HG03469 (cell line): ENCODE measurements around the gene GSTO2.
"Not testable (repeated sequence)": the region's sequence is repeated elsewhere in the genome, so short reads cannot be mapped to it uniquely, and the experiment has no call there.

Experiments used
- ATAC-seq: cut with Tn5 transposase; IDR thresholded peaks from one replicate; pipeline ENCODE4 v1.9.1; 2021; ENCODE audit warnings: mild to moderate bottlenecking, moderate library complexity, moderate number of reproducible peaks; ENCODE audit not compliant: unreplicated experiment

Gene GSTO2

GRCh38 chr10:104268713-104269645, at the start of gene GSTO2:
Gene GSTO2 (plus strand): TSS chr10:104269184. CDS start chr10:104274916, 5,732 bp downstream.
- ATAC-seq = peak; percentile 99

DNA sequence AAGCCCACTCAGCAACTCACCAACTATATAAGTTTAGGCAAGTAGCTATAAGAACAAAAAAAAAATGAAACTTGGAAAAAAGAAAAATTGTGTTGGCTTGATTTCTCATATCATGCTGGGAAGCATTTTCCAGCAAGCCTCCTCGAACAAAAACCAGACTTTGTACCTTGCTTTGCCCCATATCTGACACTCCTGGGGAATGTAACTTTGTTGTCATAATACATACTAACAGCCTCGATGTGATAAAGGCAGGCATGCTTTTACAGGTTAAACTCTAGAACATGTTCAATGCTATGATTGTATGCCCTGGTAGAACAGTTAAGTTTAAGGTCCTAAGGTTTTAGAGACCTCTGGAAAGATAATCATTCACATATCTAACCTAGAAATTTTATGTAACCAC, 48.5 kb upstream of the GSTO2 start:
- ATAC-seq = no peak

DNA sequence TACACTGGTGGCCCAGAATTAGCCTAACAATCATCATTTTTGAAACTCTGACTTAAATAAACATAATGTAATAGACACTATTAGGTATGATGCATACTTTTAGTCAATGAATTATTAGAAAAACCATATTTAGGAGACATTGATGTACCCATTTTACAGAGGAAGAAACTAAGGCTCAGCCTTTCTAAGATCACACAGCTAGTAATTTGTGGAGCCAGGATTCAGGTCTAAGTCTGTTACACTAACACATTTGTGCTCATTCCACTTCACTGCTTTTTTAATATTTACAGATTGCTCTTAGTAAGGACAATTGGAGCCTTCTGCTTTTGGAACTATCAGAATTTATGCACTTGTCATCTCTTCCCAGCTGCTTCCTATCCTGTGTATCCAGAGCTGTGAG, 45.7 kb upstream of the GSTO2 start:
- no peak for ATAC-seq

GRCh38 chr10:104230490-104230889, 38.5 kb upstream of the GSTO2 start:
- ATAC-seq = no peak

GRCh38 chr10:104231784-104232612, 37.0 kb upstream of the GSTO2 start, which contains the start of gene CFAP43:
Gene CFAP43 (minus strand): TSS chr10:104232364. CDS start chr10:104232246, 118 bp downstream.
- peak; percentile 100 for ATAC-seq

DNA sequence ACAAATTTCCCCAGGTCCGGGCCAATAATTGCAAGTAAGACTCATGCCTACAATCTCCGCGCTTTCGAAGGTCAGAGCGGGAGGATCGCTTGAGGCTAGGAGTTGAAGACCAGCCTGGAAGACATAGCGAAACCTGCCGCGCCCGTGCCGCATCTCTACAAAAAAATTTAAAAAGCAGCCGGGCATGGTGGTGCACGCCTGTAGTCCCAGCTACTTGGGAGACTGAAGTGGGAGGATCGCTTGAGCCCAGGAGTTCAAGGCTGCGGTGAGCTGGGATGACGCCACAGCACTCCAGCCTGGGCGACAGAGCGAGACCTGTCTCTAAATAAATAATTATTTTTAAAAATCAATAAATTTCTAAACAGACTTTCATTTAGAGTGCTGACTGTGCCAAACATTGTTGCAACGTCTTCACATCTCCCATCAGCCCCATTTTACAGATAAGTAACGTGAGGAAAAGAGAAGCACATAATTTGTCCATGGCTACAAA, 36.3 kb upstream of the GSTO2 start:
- ATAC-seq = no peak

DNA sequence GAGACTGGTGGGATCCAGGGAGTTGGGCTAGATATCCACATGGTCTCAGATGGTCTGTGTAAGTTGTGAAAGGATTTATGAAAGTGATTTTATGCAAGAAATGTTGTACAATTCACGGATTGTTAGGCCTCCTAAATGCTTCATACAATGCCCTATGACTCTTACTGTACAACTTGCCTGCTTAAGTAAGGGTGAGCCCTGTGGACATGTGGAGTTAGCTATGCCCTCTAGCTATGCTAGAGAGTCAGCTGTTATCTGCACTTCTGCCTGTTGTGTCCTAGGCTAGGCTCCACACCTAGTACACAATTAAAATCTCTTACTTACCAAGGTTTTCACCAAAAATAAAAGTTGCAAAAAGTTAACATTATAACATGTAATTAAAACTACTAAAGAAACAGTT, 35.2 kb upstream of the GSTO2 start:
- no peak for ATAC-seq

DNA sequence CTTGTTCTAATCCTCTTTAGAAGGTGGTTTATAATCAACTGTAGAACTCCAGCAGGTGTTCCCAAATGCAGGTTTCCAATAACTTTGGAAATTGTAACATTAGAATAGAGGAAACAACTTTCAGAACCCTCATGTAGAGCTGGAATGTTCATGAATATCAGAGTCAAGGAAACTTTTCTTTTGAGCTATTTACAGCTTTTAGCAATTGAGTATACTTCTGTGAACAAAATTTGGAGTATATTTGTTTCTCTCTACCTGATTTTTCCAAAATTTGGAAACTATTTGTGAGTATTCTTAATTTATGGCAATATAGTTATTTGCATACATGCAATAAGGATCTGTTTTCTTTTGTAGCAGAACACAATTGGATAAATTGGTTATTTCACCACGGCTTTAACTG, 34.0 kb upstream of the GSTO2 start:
- no peak for ATAC-seq

DNA sequence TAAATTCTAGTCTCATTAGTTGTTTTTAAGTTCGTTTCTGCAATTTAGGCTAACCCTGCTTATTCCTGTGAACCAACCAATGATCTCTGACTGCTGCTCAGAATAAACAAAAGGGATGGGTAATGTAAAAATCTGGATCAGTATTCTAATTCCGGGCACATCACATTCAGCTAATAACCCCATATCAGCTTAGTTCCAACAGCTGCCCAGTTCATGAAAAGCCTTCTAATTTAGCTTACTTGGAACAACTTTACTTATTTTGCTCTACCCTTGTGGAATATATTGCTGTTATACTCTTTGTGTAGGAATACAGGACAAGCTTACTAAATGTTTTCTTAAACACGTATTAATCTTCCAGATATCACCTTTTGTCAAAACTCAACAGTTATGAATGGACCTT, 33.2 kb upstream of the GSTO2 start:
- ATAC-seq = no peak

DNA sequence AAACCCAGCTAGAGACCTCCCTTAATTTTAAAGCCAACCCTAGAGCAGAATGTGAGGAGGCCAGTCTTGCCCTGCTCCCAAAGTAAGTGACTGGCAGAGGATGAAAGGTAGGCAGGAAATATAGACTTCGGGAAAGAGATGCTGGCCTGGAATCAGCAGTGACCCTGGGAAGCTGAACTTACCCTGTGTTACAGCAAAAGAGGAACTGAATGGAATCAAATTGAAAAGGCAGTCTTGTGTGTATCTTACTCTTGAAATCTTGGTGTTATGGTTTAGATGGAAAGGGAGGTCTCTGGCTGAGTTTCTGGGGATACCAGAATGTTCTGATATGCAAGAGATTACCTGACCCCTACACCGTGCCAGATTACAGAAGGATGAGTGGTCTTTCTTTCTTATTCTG, 28.9 kb upstream of the GSTO2 start:
- ATAC-seq = no peak

DNA sequence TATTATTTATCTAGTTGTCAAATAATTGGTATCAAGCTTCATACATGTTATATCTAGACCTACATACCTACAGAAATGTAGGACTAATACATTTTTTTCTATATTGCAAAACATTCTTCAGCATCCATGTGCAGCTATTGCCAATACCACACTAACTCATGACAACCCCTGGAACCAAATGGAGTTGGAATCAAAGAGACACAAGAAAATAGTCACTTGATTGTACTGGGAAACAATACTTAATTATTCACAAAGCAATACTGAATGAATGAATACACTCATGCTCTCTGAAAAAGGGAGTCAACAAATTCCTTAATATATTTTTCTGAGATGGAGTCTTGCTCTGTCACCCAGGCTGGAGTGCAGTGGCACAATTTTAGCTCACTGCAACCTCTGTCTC, 26.4 kb upstream of the GSTO2 start:
- ATAC-seq = no peak

- not testable (repeated sequence) for ATAC-seq
These were observed 26.0 kb upstream of the GSTO2 start for GRCh38 chr10:104243009-104243408.

- ATAC-seq = no peak
These were observed 25.5 kb upstream of the GSTO2 start for GRCh38 chr10:104243512-104243911.

GRCh38 chr10:104245066-104245632, 23.8 kb upstream of the GSTO2 start:
- ATAC-seq = no peak

DNA sequence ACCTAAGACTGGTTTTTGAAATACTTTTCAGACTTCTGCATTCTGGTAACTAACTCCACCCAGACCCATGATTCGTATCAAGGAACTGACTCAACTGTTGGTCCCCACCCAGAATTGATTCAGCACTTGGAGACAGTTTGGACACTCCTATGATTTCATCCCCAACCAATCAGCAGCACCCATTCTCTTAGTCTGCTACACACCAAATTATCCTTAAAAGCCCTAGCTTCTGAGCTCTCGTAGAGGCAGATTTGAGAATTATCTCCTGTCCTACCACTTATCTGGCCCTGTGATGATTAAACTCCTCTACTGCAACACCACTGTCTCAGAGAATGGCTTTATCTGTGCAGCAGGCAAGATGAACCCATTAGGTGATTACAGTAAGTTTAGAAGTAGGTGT, 22.0 kb upstream of the GSTO2 start:
- no peak for ATAC-seq

GRCh38 chr10:104247513-104248146, 21.4 kb upstream of the GSTO2 start:
- no peak for ATAC-seq

DNA sequence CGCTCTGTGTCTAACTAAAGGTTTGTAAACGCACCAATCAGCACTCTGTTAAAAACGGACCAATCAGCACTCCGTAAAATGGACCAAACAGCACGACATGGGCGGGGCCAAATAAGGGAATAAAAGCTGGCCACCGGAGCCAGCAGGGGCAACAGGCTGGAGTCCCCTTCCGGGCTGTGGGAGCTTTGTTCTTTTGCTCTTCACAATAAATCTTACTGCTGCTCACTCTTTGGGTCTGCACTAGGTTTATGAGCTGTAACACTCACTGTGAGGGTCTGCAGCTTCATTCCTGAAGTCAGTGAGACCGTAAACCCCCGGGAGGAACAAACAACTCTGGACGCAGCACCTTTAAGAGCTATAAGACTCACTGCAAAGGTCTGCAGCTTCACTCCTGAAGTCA, 20.1 kb upstream of the GSTO2 start:
- ATAC-seq = not testable (repeated sequence)

DNA sequence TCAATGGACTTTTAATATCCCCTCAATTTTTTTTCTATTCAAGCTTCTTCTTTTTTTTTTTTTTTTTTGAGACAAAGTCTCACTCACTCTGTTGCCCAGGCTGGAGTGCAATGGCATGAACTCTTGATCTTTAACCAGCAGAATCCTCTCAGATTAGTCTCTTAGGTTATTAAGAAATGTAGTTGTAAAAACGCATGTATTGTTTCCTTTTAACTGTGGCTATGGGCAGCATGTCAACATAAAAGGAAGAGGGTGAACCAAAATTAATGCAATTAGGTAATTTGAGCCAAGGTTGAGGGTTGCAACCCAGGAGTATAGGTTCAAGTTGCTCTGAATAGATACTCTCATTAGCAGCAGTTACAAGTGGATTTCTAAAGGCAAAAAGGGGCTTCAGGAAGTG, 18.6 kb upstream of the GSTO2 start:
- no peak for ATAC-seq

GRCh38 chr10:104251443-104251842, 17.5 kb upstream of the GSTO2 start:
- ATAC-seq = no peak

DNA sequence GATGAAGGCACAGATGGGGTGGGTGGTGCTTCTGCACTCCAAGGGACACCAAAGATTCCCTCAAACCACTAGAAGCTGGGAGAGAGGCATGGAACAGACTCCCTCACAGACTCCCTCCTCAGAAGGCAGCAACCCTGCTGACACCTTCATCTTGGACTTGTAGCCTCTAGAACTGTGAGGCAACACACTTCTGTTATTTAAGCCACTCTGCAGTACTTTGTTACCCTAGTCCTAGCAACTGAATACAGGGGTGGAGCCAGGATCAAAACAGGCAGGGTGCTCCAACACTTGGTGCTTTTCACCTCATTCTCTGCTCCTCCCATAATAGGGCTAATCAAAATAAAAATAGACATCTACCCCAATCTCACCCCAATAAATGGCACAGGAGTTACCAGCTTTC, 16.6 kb upstream of the GSTO2 start:
- no peak for ATAC-seq

- no peak for ATAC-seq
These were observed 15.9 kb upstream of the GSTO2 start for GRCh38 chr10:104253106-104253505.
